Keratinocyte (primary cell): ENCODE measurements around the gene ISX.

ENCODE experiments used
- CTCF ChIP-seq, 3 experiments: IDR thresholded peaks in 1 of 3; conservative IDR thresholded peaks in 1 of 3; optimal IDR thresholded peaks in 1 of 3; 2 replicates in 2 of 3; 3 replicates in 1 of 3; pipeline versions ENCODE3 to v1.5.1; 2011; ENCODE audit warnings: low read length in 3 of 3, mild to moderate bottlenecking in 3 of 3, moderate library complexity in 2 of 3, control low read depth in 1 of 3, inconsistent platforms in 1 of 3; ENCODE audit not compliant: insufficient read depth in 2 of 3; ENCODE audit errors: extremely low read depth in 1 of 3
- EZH2 ChIP-seq: IDR thresholded peaks from one replicate; pipeline ENCODE4 v1.6.1; 2012; ENCODE audit warnings: inconsistent platforms, mild to moderate bottlenecking, low read length, moderate library complexity

GRCh38 chr22:35069541-35069940, 3.6 kb downstream of the ISX start:
- no peak for TF ChIP-seq CTCF (optimal IDR thresholded peaks at IDR 0.05 in 1 of 3, IDR thresholded peaks at IDR 0.05 in 1 of 3, conservative IDR thresholded peaks at IDR 0.05 in 1 of 3; ENCODE audit: extremely low read depth in 1 of 3, insufficient read depth in 2 of 3, low read length in 3 of 3)
- no peak for TF ChIP-seq EZH2
